NCI-H2081 treated with DMSO at 0.1 percent for 48 hours (cell line): ENCODE results near the gene ATP2C2.
"Not testable (repeated sequence)": the region's sequence is repeated elsewhere in the genome, so short reads cannot be mapped to it uniquely, and the experiment has no call there.

Experiments used
- DNase-seq: peaks from one replicate; lab custom pipeline; 2025; lab: John Stamatoyannopoulos, UW

ATP2C2 gene, protein sequence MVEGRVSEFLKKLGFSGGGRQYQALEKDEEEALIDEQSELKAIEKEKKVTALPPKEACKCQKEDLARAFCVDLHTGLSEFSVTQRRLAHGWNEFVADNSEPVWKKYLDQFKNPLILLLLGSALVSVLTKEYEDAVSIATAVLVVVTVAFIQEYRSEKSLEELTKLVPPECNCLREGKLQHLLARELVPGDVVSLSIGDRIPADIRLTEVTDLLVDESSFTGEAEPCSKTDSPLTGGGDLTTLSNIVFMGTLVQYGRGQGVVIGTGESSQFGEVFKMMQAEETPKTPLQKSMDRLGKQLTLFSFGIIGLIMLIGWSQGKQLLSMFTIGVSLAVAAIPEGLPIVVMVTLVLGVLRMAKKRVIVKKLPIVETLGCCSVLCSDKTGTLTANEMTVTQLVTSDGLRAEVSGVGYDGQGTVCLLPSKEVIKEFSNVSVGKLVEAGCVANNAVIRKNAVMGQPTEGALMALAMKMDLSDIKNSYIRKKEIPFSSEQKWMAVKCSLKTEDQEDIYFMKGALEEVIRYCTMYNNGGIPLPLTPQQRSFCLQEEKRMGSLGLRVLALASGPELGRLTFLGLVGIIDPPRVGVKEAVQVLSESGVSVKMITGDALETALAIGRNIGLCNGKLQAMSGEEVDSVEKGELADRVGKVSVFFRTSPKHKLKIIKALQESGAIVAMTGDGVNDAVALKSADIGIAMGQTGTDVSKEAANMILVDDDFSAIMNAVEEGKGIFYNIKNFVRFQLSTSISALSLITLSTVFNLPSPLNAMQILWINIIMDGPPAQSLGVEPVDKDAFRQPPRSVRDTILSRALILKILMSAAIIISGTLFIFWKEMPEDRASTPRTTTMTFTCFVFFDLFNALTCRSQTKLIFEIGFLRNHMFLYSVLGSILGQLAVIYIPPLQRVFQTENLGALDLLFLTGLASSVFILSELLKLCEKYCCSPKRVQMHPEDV

DNA sequence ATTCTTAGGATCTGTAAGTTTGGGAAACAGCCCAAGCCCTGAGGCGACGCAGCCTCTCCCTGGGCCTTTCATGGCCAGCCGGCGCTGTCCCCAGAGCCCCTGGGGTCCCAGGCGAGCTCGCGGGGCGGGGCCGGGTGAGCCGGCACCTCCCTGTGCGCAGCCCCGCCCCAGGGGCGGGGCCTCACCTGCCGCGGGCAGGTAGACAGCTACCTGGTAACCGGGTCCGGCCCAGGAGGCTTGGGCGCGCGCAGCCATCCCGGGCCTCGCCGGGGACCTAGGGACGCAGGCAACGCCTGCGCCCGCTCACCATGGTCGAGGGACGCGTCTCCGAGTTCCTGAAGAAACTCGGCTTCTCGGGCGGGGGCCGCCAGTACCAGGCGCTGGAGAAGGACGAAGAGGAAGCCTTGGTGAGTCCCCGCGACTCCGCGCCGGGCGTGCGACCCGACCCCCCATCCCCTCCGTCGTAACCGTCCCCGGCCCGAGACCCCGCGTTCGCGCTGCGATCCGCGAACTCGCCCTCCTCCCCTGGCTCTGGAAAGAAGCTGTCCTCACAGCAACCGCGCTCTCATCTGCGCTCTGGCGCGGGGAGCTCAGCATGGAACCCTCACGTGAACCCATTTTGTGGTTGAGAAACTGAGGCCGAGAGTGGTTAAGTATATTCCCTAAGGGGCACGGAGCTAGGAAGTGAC is at the start of gene ATP2C2:
TSS of gene ATP2C2 (plus strand) at position 231 of the 689 bp plus-strand sequence. CDS start at position 309, 78 bp downstream.
- no peak for DNase-seq

DNA sequence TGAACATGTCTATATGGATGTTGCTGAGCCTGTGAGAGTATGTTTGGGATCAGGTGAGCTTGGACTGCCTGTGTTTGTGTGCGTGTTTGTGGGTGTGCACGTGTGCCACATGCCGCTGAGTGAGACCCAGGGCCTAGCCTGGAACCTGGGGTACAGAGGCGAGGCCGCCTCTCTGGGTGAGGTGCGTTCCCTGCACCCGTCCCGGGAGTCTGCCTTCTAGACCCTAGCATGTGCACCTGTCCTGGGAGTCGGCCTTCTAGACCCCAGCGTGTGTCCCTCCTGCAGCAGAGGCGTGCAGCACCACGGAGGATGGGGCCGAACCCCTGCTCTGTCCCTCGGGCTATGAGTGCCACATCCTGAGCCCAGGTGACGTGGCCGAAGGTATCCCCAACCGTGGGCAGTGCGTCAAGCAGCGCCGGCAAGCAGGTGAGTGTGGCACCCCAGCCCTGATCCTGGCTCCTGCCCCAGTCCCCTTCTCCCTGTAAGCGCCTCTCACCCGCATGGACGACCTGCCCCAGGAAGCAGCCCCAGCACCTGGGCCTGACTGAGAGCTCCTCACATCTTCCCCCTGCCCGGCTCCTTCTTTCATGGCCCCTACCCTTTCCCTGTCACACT is 49.1 kb upstream of the ATP2C2 start:
- no peak for DNase-seq

DNA sequence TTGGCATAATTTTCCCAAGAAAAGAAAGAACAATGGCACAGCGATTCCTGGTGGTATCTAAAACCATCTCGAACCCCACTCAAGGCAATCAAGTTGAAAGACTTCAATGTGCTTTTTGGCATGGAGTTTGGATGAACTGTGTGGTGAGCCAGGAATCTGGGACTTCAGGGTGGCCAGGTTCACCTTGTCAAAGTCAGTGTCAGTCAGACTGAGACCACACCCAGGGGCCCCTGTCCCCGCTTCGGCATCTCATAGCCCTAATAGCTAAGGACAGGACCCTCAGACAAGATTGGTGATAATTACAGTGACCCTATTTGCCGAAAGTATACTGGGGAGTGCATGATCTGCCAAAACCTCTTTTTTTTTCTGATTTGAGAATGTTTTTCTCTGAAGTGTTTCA is 47.8 kb upstream of the ATP2C2 start:
- DNase-seq, result no peak

DNA sequence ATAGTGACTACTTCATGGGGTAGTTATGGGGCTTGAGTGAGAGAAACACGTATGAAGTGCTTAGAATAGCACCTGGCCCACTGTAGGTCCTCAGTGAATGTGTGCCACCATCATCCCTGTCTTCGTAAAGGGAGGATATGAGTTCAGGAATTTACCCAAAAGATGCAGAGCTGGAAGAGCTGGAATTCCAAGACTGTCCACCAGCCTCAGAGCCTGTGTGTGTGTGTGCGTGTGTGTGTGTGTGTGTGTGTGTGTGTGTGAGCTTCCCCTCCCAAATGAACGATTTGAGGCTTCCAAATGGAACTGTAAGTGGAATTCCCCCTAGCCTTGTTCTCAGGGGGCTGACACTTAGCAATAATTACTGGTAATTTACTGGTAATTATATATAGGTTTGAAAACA is 46.4 kb upstream of the ATP2C2 start:
- no peak for DNase-seq

DNA sequence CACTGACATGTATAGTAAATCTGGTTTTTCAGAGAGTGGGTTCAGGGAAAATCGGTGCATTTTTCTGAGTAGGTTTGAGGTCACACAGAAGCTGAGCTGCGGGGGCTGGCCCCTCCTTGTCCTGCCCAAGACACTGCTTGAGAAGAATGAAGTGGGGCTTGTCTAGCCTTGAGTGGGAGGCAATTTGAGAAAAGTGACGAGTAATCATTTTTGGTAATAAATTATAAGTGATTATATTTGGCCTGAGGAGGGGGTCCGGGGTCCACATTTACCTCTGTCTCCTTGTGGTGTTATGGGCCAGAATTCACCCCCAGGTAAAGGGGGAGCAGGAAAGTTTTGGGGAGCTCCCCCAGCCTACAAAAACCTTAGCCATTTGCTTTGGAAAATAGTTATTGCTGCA is 45.6 kb upstream of the ATP2C2 start:
- DNase-seq, result no peak

DNA sequence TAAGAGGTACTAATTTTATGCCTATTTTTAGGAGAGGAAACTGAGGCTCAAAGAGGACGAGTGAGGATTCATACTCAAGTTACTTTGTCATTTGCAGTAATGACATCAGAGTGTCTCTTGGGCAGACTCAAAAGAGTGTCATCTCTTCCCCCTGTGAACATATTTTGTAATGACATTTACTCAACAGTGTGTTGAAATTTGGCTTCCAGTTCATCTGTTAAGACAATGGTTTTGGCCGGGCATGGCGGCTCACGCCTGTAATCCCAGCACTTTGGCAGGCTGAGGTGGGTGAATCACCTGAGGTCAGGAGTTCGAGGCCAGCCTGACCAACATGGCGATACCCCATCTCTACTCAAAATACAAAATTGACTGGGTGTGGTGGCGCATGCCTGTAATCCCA is 44.7 kb upstream of the ATP2C2 start:
- DNase-seq, result no peak

DNA sequence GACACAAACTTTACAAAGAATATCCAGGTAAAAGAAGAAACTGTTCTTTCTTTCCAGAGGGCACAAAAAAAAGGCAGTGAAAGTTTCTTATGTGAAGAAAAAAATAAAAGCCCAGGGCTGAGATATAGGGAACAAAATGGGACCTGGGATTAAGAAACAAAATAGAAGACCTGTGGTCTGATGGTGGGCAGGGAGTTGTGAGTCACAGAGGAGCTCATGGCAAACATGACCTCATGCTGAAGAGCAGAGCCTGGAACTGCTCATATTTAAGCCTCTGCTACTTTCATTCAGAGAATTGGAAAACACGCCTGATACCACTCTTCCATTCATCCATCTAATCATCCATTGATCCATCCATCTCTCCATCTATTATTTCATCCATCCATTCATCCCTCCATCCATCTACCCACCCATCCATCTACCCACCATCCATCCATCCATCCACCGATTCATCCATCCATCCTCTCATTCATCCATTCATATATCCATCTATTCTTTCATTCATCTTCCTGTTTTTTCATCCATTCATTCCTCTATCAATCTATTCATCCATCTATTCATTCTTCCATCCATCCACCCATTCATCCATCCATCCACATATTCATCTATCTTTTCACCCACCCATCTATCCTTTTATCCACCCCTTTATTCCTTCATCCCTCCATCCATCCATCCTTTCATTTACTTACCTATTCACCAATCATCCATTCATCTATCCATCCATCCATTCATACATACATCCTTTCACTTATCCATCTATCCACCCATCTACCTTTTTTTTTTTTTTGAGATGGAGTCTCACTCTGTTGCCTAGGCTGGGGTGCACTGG is 43.7 kb upstream of the ATP2C2 start:
- DNase-seq, result no peak

DNA sequence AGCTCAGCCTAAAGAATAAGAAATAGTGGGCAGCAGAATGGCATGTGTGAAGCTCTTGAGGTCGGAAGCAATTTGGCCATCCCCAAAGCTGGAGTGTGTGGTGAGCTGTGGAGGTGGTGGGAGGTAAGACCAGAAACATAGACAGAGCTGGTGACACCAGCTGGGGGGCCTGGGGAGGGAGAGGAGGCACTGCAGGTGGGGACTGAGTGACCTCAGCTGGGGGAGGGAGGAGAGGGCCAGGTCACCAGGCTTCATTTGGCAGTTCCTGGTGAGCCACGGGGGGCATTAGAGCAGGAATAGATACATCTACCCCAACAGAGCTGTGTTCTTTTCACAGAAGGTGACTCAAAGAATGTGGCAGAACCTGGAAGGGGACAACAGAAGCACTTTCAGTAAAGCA is 41.8 kb upstream of the ATP2C2 start:
- no peak for DNase-seq

DNA sequence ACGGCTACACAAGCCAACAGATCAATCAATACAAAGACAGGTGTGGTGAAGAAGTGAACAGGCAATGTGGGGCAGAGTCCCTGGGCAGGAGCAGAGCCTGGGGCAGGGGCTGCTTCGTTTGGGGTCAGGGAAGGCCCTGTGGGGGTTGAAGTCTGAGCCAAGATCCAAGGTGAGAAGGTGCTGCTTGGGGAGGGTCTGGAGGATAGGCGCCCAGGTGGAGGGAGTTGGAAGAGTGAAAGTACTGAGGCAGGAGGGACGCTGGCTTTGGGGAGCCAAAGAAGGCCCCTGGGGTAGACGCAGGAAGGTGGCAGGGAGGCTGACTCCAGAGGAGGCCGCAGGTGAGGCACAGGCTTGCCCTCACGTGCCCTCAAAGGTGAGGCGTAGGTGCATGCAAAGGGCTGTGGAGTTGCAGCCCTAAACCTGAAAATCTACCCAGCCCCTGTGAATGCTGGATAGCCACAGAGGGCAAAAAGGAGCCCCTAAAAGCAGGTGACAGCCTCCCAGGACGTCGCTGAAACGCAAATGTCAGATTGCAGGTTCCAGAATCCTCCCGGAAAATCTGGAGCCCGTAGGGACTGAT is 40.3 kb upstream of the ATP2C2 start:
- no peak for DNase-seq

DNA sequence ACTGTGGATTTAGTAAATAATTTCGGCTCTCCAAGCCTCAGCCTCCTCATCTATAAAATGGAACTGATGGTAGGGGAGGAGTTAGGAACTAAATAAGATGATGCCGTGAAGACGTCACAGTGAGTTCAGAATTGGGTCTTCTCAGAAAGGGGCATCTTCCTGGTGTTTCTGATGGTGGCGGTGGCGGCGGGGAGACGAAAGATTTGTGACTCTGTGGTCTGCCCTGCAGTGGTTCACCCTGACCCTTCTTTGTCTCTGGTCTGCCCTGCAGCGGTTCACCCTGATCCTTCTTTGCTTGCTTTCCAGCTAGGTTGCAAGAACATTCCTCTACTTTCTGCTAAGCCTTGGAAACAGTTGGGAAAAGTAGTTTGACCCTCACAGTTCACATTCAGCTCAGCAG is 39.3 kb upstream of the ATP2C2 start:
- DNase-seq, result no peak

DNA sequence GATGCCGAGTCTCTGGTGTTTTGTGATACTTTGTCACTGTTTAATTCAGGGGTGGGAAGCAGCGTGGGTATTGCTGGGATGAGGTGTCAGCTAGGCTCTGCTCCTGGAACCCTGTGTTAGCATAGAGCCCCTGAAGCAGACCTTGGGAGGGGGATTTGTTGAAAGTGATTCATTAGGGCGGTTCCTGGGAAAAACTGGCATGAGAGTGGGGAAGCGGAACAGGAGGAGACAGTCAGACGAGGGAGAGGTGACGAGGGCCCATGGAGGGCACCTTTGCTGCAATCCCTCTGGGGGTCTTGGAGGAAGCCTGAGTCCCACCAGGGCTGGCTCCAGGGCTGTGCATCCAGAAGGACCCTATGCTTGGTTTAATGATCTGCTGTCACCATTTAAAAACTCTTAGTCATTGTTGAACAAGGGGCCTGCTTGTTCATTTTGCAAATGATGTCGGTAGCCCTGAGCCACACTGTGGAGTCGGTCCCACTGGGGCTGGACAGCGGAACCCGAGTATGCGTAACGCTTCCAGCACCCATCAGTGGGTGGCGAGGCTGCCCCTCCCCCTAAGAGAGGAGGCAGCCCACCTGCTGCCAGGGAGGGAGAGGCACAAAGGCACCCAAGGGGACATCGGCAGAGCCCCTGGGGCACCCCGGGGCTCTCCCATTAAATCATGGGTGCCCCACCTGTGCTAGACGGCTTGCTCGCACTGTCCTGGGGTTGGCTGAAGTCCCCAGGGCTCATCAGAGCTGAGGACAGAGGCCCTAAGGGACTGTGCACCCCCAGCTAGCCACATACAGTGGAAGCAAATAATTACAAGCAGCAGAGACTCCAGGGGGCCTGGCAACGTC is 38.3 kb upstream of the ATP2C2 start:
- no peak for DNase-seq

DNA sequence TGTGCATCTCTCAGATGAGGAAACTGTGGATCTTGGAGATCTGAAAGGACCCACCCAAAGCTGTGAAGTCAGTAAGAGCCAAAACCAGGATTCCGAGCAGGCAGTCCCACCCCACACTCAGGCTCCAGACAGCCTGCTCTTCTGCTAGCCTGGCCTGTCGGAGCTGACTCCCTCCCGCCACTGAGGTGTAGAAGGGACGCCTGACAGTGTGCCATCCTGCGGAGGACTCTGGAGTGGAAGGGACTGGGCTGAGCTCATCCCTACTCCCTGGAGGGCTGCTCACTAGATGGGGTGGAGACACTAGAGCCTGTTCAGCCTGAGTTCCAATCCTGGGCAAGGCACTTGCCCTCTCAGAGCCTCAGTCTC is 37.7 kb upstream of the ATP2C2 start:
- no peak for DNase-seq

DNA sequence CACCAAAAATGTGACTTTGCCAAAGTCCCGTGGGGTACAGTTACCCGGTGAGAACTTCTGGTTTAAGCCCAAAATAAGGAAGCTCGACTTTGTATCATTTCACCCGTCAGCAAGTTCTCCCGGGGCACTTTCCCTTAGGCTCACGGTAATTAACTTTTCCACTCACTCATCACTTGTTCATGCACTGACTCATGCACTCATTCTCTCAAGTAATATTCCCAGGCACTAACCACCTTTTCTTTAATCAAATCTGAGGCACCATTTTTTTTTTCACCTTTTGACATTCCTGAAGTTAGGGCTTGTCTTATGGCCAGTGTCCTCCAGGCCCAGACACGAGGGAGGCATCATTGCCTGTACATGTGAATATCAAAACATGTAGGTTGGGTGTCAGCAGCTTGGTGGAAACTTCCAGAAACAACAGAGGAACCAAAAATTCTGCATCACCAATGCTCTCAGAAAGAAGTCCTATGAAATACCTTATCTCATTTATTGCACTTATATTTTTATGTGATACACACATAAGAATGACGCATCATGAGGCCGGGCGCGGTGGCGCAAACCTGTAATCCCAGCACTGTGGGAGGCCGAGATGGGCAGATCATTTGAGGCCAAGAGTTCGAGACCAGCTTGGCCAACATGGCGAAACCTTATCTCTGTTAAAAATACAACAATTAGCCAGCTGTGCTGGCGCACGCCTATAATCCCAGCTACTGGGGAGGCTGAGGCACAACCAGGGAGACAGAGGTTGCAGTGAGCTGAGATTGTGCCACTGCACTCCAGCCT is 36.1 kb upstream of the ATP2C2 start:
- no peak for DNase-seq

DNA sequence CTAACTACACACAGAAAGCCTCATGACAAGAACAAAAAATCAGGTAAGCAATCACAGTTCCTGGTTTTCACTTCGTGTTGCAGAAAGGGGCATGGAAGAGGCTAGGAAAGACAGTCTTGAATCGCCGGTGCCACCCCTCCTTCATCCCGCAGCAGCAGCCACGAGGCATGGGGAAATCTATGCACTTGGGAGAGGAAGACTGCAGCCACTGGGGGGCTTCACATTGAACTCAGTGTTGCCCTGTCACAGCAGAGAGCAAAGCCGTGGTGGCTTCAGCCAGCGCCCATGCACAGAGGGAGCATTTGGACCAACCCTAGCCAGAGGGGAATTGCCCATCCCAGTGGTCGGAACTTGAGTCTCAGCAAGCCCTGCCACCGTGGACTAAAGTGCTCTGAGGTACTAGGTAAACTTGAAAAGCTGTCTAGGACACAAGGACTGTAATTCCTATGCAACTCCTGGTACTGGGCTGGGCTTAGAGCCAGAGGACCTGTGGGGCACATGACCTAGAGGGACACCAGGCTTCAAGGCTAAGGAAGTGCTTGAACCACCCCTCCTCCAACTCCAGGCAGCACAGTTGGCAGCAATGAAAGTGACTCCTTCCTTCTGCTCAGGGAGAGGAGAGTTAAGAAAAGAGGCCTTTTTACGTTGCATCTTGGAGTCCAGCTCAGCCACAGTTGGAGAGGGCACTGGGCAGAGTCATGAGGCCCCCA is 35.2 kb upstream of the ATP2C2 start:
- no peak for DNase-seq

DNA sequence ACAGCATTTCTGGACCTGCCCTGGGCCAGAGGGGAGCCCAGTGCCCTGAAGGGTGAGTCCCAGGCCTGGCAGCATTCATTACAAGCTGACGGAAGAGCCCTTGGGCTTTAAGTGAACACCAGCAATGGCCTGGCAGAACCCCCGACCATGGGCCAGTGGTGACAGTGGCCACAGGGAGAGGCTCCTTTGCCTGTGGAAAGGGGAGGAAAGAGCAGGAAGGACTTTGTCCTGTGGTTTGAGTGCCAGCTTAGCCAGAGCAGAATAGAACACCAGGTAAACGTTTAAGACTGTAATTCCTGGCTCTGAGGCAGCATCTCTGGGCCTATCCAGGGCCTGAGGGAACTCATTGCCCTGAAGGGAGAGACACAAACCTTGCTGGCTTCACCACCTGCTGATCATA is 34.3 kb upstream of the ATP2C2 start:
- DNase-seq, result no peak

DNA sequence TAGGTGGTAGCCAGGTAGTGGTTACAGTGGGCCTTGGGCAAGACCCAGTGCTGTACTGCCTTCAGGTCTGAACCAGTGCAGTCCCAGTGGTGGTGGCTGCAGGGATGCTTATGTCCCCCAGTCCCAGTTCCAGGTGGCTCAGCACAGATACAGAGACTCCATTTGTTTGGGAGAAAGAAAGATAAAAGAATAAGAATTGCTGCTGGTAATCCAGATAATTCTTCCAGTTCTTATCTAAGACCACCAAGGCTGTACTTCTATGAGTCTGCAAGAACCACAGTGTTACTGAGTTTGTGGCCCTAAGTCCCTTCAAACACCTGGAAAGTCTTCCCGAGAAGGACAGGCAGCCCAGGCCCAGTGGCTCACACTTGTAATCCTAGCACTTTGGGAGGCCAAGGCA is 33.9 kb upstream of the ATP2C2 start:
- DNase-seq, result no peak

DNA sequence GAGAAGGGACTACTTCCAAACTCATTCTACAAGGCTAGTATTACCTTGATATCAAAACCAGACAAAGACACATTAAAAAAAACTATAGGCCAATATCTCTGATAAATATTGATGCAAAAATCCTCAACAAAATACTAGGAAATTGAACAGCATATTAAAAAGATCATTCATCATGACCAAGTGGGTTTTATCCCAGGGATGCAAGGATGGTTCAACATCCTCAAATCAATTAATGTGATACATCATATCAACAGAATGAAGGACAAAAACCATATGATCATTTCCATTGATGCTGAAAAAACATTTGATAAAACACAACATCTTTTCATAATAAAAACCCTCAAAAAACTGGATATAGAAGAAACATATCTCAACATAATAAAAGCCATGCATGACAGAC is 31.1 kb upstream of the ATP2C2 start:
- DNase-seq, result not testable (repeated sequence)

DNA sequence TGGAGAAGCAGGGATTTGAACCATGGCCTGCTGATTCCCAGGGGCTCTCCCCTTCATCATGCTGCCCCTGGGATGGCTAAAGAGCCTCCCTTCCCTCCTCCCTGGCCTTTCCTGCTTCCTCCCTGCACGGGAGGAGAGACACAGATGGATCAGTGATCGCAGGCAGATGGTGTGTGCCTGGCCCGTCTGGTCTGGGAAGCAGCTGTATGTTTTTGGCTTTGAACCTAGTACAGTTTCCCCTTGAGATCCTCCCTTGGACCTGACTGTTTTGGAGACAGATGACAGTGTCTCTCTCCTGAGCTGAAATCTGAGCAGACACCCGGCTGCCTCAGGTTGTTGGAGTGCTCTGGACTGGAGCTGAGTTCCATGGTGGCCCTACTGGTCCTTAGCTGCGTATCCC is 29.0 kb upstream of the ATP2C2 start:
- no peak for DNase-seq
